ENCODE results near the gene PRKCSH. TPM values are rescaled to one million over a fixed set of nuclear protein-coding genes. Genes with fewer than 3 reads are reported as not detected.
"Not testable (repeated sequence)": the region's sequence is repeated elsewhere in the genome, so short reads cannot be mapped to it uniquely, and the experiment has no call there.

PRKCSH gene
- total RNA-seq, 1 donor from 2014 or later = 391 TPM

DNA sequence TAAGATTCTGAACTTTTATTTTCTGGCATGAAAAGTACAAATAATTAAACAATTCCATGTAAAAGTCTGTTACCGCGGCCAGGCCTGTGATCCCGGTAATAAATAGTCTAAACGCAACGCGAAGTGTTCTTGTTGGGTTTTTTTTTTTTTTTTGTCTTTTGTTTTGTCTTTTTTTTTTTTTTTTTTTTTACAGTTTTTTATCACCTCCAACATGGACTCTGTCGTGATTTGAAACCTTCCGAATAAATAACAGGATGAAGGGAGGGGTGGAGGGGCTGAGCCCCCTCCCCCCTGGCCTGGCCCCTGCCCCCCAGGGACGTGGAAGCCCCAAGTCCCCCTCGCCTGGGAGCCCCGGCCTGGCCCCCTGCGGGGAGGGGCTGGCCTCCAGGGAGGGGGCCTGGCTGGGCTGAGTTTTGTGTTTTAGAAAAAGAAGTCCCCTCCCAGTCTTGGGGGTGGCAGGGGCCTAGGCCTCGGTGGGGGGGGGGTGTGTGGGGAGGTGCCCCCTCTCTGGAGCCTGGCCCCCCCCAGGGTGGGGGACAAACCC is 16.0 kb downstream of the PRKCSH start:
- no peak for DNase-seq (ENCODE audit: low read depth, low spot score)
- TF ChIP-seq CTCF (conservative IDR thresholded peaks at IDR 0.05) = no peak
- Mint-ChIP-seq H3K36me3 (ENCODE audit: low read depth) (no peaks in the 10 kb centered on the region), H3K27me3 (ENCODE audit: low read depth) (no peaks in the 10 kb centered on the region), H3K27ac (ENCODE audit: unreplicated experiment) (no peak overlapping the region), H3K9me3 (no peaks in the 10 kb centered on the region), H3K4me1 (peaks cover 13% of the 10 kb centered on the region), H3K4me3 (no peak overlapping the region)

DNA sequence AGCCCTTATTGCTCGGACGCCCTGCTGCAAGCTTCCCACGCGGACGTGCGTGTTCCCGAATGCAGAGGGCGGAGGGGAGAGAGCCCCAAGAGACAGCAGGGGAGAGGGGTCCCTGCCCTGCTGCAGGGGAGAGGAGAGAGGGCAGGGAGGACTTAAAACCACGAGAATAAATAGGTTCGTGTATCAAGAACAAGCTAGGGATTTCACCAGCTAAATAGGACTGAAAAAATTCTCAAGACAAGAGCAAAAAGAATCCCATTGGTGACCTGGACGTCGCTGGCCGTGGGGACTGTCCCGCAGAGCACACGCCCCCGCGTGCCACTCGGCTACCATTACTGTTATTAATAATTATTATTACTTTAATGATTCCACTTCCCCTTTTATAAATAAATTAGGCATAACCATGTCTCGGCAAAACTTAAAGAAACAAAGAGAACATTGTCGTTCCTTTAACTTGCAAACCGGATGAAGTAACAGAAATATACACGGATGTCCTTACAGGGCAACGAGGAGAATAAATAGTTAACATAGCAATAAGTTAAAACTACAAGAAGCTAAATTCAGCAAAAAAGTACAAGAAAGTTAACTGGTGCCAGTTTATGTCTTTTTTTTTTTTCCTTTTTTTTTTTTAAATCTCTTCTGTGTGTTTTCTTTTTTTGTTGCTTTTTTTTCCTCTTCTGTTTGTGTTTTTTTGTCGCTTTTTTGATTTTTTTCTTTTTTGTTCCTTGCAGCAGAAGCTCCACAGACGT is 16.6 kb downstream of the PRKCSH start:
- H3K36me3 Mint-ChIP-seq (ENCODE audit: low read depth) = no peaks in the 10 kb centered on the region
- peak overlapping the region; percentile 44 for H3K4me3 Mint-ChIP-seq
- H3K27ac Mint-ChIP-seq (ENCODE audit: unreplicated experiment) = peak overlapping the region; percentile 81
- no peaks in the 10 kb centered on the region for H3K27me3 Mint-ChIP-seq (ENCODE audit: low read depth)
- H3K9me3 Mint-ChIP-seq = no peaks in the 10 kb centered on the region
- H3K4me1 Mint-ChIP-seq = peaks cover 13% of the 10 kb centered on the region
- no peak for TF ChIP-seq CTCF (conservative IDR thresholded peaks at IDR 0.05)
- no peak for DNase-seq (ENCODE audit: low read depth, low spot score)

GRCh38 chr19:11452620-11453310 is 17.3 kb downstream of the PRKCSH start:
- no peaks in the 10 kb centered on the region for H3K27me3 Mint-ChIP-seq (ENCODE audit: low read depth)
- no peaks in the 10 kb centered on the region for H3K36me3 Mint-ChIP-seq (ENCODE audit: low read depth)
- H3K27ac Mint-ChIP-seq (ENCODE audit: unreplicated experiment) = peak overlapping the region; percentile 81
- H3K4me1 Mint-ChIP-seq = peaks cover 13% of the 10 kb centered on the region
- peak overlapping the region; percentile 44 for H3K4me3 Mint-ChIP-seq
- no peaks in the 10 kb centered on the region for H3K9me3 Mint-ChIP-seq
- TF ChIP-seq CTCF (conservative IDR thresholded peaks at IDR 0.05) = no peak
- no peak for DNase-seq (ENCODE audit: low read depth, low spot score)

DNA sequence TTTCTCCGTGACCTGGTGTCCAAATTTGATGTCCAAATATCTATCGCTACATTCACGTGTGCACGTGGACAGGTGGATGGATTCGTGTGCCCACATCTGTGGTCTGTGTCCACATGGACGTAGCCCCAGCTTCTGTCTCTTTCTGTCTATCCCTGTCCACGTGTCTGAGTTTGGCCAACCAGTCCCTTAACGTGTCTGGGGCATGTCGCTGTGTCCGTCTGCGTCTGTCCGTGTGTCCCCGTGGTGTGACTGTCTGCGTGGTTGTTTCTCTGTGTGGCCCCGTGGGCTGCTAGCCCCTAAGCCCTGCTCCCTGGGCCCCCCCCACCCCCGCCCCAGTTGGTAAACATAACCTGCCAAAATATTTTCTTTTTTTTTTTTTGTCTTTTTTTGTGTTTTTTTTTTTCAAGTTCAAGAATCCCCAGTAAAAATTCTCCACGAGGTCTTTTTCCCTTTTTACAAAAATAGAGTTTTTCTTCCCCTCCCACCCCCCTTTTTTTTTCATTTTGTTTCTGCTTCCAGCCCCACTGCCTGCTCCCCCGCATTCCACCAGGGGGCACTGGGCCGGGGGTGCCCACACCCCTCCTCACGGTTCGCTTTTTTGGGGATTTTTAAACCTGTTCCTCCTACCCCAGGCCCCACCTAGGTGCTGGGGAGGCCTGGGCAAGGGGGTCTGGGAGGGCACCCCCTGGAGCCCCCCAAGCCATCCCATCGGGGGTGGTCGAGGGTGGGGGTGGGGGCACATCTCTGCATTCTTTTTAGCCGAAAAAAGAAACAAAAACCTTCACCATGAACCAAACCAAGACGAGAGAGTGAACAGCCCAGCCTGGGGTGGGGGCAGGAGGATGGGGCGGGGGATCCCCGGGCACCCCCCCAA is 18.3 kb downstream of the PRKCSH start:
- peak; percentile 52 for TF ChIP-seq CTCF (conservative IDR thresholded peaks at IDR 0.05)
- no peak overlapping the region for H3K27ac Mint-ChIP-seq (ENCODE audit: unreplicated experiment)
- no peak overlapping the region for H3K4me3 Mint-ChIP-seq
- H3K36me3 Mint-ChIP-seq (ENCODE audit: low read depth) = no peaks in the 10 kb centered on the region
- no peaks in the 10 kb centered on the region for H3K9me3 Mint-ChIP-seq
- peaks cover 13% of the 10 kb centered on the region for H3K4me1 Mint-ChIP-seq
- no peak for DNase-seq (ENCODE audit: low read depth, low spot score)
- H3K27me3 Mint-ChIP-seq (ENCODE audit: low read depth) = no peaks in the 10 kb centered on the region

GRCh38 chr19:11455233-11455554 is 19.8 kb downstream of the PRKCSH start:
- H3K4me3 Mint-ChIP-seq; H3K9me3 Mint-ChIP-seq; H3K27me3 Mint-ChIP-seq (ENCODE audit: low read depth); H3K27ac Mint-ChIP-seq (ENCODE audit: unreplicated experiment); H3K36me3 Mint-ChIP-seq (ENCODE audit: low read depth); DNase-seq (ENCODE audit: low read depth, low spot score): not testable (repeated sequence)
- H3K4me1 Mint-ChIP-seq = peaks cover 13% of the 10 kb centered on the region

Data from neural crest cell (in vitro differentiated cells).